ENCODE data around the gene CBX5.

GRCh38 chr12:54240129-54240528, 39.8 kb downstream of the CBX5 start:
- TF ChIP-seq, protein P1, sequence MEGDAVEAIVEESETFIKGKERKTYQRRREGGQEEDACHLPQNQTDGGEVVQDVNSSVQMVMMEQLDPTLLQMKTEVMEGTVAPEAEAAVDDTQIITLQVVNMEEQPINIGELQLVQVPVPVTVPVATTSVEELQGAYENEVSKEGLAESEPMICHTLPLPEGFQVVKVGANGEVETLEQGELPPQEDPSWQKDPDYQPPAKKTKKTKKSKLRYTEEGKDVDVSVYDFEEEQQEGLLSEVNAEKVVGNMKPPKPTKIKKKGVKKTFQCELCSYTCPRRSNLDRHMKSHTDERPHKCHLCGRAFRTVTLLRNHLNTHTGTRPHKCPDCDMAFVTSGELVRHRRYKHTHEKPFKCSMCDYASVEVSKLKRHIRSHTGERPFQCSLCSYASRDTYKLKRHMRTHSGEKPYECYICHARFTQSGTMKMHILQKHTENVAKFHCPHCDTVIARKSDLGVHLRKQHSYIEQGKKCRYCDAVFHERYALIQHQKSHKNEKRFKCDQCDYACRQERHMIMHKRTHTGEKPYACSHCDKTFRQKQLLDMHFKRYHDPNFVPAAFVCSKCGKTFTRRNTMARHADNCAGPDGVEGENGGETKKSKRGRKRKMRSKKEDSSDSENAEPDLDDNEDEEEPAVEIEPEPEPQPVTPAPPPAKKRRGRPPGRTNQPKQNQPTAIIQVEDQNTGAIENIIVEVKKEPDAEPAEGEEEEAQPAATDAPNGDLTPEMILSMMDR (IDR thresholded peaks at IDR 0.05), result no peak
- no peak for TF ChIP-seq POLR2A (IDR thresholded peaks at IDR 0.05)

Data from body of pancreas (tissue), 4 donors.